ENCODE results near the gene CCNQ. TPM values are rescaled to one million over a fixed set of nuclear protein-coding genes. Genes with fewer than 3 reads are reported as not detected.
"Not testable (repeated sequence)": the region's sequence is repeated elsewhere in the genome, so short reads cannot be mapped to it uniquely, and the experiment has no call there.

Gene CCNQ
- total RNA-seq, 4 donors from 2014 or later: 30.7 to 57.7 (median 51.4) TPM

GRCh38 chrX:153608376-153608775, 9.4 kb upstream of the CCNQ start:
- Histone ChIP-seq H3K9me3 (no peaks in the 10 kb centered on the region), H3K27me3 (no peaks in the 10 kb centered on the region), H3K4me3 (no peak overlapping the region), H3K27ac (no peak overlapping the region), H3K4me1 (peaks cover 0 to 13% (median 0%) of the 10 kb centered on the region in 3 donors), H3K36me3 (no peaks in the 10 kb centered on the region)
- 35 to 63% methylated on average over 2 of the region's 2 CpGs for WGBS, 2 donors (ENCODE audit: low coverage in 1 of 2)
- TF ChIP-seq, protein P1, sequence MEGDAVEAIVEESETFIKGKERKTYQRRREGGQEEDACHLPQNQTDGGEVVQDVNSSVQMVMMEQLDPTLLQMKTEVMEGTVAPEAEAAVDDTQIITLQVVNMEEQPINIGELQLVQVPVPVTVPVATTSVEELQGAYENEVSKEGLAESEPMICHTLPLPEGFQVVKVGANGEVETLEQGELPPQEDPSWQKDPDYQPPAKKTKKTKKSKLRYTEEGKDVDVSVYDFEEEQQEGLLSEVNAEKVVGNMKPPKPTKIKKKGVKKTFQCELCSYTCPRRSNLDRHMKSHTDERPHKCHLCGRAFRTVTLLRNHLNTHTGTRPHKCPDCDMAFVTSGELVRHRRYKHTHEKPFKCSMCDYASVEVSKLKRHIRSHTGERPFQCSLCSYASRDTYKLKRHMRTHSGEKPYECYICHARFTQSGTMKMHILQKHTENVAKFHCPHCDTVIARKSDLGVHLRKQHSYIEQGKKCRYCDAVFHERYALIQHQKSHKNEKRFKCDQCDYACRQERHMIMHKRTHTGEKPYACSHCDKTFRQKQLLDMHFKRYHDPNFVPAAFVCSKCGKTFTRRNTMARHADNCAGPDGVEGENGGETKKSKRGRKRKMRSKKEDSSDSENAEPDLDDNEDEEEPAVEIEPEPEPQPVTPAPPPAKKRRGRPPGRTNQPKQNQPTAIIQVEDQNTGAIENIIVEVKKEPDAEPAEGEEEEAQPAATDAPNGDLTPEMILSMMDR (IDR thresholded peaks at IDR 0.05): no peak
- TF ChIP-seq POLR2AphosphoS5 (IDR thresholded peaks at IDR 0.05): no peak
- no peak for TF ChIP-seq POLR2A (IDR thresholded peaks at IDR 0.05)
- TF ChIP-seq EP300 (IDR thresholded peaks at IDR 0.05): no peak
- no peak for ATAC-seq

DNA sequence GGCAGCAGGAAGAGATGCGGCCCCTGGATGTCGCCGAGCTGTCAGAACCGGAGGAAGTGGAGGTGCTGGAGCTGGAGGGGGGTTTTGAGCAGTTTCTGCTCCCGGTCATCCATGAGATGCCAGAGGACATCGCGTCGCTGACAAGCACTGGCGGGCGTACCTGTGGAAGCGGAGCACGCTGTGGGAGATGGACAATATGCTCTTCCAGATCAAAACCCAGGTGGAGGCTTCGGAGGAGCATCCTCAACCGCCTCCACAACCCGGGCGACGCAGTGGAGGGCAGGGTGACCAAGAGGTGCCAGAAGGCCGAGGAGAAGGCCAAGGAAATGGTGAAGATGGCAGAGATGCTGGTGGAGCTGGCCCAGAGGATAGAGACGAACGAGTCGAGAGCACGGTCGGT, 7.6 kb upstream of the CCNQ start:
- TF ChIP-seq POLR2AphosphoS5 (IDR thresholded peaks at IDR 0.05): no peak
- no peak overlapping the region for H3K27ac ChIP-seq
- no peaks in the 10 kb centered on the region for H3K9me3 ChIP-seq
- H3K27me3 ChIP-seq: no peaks in the 10 kb centered on the region
- H3K4me1 ChIP-seq: peaks cover 0 to 13% (median 0%) of the 10 kb centered on the region in 3 donors
- no peaks in the 10 kb centered on the region for H3K36me3 ChIP-seq
- ATAC-seq: no peak
- 84 to 100% methylated on average over 4 to 17 of the region's 23 CpGs for WGBS, 2 donors (ENCODE audit: low coverage in 1 of 2)
- no peak overlapping the region for H3K4me3 ChIP-seq

GRCh38 chrX:153604666-153605380, 5.9 kb upstream of the CCNQ start:
- not testable (repeated sequence) for H3K27ac ChIP-seq, H3K4me3 ChIP-seq, H3K36me3 ChIP-seq, ATAC-seq, H3K27me3 ChIP-seq, H3K9me3 ChIP-seq
- no CpG with 5 or more reads among the region's 18 CpGs for WGBS, 2 donors (ENCODE audit: low coverage in 1 of 2)
- peaks cover 0 to 14% (median 5%) of the 10 kb centered on the region in 3 donors for H3K4me1 ChIP-seq

DNA sequence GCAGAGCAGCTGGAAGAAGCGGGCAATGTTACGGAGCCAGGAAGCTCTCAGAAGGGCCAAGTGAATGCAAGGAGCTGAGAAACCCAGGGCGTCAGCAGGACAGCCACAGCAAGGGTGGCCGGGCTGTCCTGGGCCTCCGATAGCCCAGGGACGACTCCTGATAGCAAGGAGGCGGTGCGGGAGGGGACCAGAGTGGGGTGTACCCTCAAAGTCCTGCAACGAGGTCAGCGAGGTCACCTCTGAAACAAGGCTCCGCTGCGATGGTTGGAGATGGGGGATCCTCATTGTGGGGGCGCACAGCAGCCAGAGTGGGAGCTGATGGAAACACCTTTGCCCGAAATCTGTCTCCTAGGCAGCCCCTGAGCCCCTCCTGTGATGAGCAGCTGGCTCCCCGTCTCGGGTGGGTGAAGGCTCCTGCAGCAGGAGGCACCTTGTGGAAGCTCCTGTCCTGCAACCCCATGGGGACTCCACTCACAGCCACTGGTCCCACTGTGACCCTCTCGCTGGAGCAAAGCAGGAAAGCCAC, 4.3 kb upstream of the CCNQ start:
- Histone ChIP-seq H3K27ac (no peak overlapping the region), H3K27me3 (no peaks in the 10 kb centered on the region), H3K4me3 (no peak overlapping the region), H3K36me3 (no peaks in the 10 kb centered on the region), H3K4me1 (peaks cover 0 to 15% (median 5%) of the 10 kb centered on the region in 3 donors), H3K9me3 (no peaks in the 10 kb centered on the region)
- no peak for ATAC-seq
- TF ChIP-seq, protein P1 (IDR thresholded peaks at IDR 0.05): no peak
- TF ChIP-seq POLR2A (IDR thresholded peaks at IDR 0.05) (no peak), POLR2AphosphoS5 (IDR thresholded peaks at IDR 0.05) (no peak), EP300 (IDR thresholded peaks at IDR 0.05) (no peak)
- 100% methylated on average over 1 of the region's 17 CpGs; no CpG with 5 or more reads in 1 of the 2 donors for WGBS, 2 donors (ENCODE audit: low coverage in 1 of 2)

DNA sequence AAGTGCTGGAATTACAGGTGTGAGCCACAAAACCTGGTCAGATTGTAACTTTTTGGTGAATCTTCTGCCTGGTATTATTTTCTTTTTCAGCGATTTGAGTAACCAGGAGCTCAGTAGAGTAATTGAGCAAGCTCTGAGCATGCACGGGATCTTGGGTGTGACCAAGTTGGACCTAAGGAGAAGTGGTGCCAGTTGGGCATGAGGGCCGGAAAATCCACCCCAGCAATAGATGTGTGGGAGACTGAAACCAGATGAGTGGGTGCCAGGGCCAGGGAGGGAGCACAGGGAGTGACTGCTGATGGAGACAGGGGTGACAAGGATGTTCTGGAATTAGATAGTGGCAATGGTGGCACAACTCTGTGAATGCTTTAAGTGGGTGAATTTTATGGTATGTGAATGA, 3.7 kb upstream of the CCNQ start:
- TF ChIP-seq POLR2A (IDR thresholded peaks at IDR 0.05) (no peak), EP300 (IDR thresholded peaks at IDR 0.05) (no peak), POLR2AphosphoS5 (IDR thresholded peaks at IDR 0.05) (no peak)
- TF ChIP-seq, protein P1 (IDR thresholded peaks at IDR 0.05): no peak
- WGBS, 2 donors (ENCODE audit: low coverage in 1 of 2): 83% methylated on average over 1 of the region's 3 CpGs; no CpG with 5 or more reads in 1 of the 2 donors
- H3K36me3 ChIP-seq: no peaks in the 10 kb centered on the region
- peaks cover 0 to 20% (median 5%) of the 10 kb centered on the region in 3 donors for H3K4me1 ChIP-seq
- no peaks in the 10 kb centered on the region for H3K9me3 ChIP-seq
- no peak overlapping the region for H3K4me3 ChIP-seq
- H3K27me3 ChIP-seq: no peaks in the 10 kb centered on the region
- H3K27ac ChIP-seq: no peak overlapping the region
- ATAC-seq: no peak

DNA sequence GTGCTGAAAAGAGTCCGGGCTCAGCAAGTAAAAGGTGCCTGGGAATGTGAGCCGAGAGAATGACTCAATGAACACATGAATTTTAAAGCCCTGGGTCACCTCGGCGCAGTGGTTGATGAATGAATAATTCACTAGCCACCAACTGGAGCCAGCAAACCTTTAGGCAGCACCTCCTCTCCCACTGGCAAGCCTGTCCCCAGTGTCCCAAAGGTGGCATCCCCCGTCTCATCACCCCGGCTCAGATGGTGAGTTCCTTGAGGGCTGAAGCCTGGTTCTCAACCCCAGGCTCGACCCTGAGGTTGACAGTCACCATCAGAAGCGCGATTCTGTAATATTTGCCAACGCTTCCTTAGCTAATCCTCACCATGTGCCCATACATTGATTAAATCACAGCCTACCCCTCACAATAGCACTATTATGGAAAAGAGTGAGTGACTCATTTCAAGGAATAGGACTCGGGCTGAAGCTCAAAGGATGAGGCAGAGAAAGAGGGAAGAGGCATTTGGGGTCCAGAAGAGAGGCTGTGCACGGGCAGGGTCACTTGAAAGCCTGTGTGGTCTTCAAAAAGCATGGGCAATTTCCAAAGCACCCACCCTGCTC, 2.7 kb upstream of the CCNQ start:
- TF ChIP-seq POLR2AphosphoS5 (IDR thresholded peaks at IDR 0.05): no peak
- no peak for TF ChIP-seq POLR2A (IDR thresholded peaks at IDR 0.05)
- TF ChIP-seq, protein P1 (IDR thresholded peaks at IDR 0.05): no peak
- TF ChIP-seq EP300 (IDR thresholded peaks at IDR 0.05): no peak
- Histone ChIP-seq H3K27me3 (no peaks in the 10 kb centered on the region), H3K4me3 (no peak overlapping the region), H3K4me1 (peaks cover 0 to 30% (median 5%) of the 10 kb centered on the region in 3 donors), H3K36me3 (no peaks in the 10 kb centered on the region), H3K27ac (no peak overlapping the region), H3K9me3 (no peaks in the 10 kb centered on the region)
- ATAC-seq: no peak
- WGBS, 2 donors (ENCODE audit: low coverage in 1 of 2): 71 to 100% methylated on average over 1 to 3 of the region's 12 CpGs

All from gastroesophageal sphincter (tissue), 4 donors.